Subcutaneous abdominal adipose tissue (tissue), 5 donors: ENCODE data around the gene OPCML.

Experiments
- H3K27ac ChIP-seq: one replicate; pipeline ENCODE4 v1.7.0; 2013; ENCODE audit warnings: low read depth, mild to moderate bottlenecking, inconsistent platforms, low read length, moderate library complexity
- H3K27me3 ChIP-seq, 5 donors: one replicate each; pipeline ENCODE4 v1.7.0; 2013; ENCODE audit warnings: low read length in 5 of 5, inconsistent platforms in 1 of 5; ENCODE audit not compliant: control insufficient read depth in 5 of 5, insufficient read depth in 4 of 5
- H3K36me3 ChIP-seq, 5 donors: one replicate each; pipeline ENCODE4 v1.7.0; 2013; ENCODE audit warnings: low read length in 5 of 5; ENCODE audit not compliant: control insufficient read depth in 5 of 5, insufficient read depth in 5 of 5
- H3K4me1 ChIP-seq, 5 donors: one replicate each; pipeline ENCODE4 v1.7.0; 2013; ENCODE audit warnings: low read length in 5 of 5, mild to moderate bottlenecking in 3 of 5, moderate library complexity in 1 of 5; ENCODE audit not compliant: control insufficient read depth in 5 of 5, insufficient read depth in 5 of 5
- H3K4me3 ChIP-seq, 5 donors: one replicate each; pipeline ENCODE4 v1.7.0; 2013; ENCODE audit warnings: low read length in 5 of 5, low read depth in 1 of 5
- H3K9ac ChIP-seq, 5 donors: one replicate each; pipeline ENCODE4 v1.7.0; 2013; ENCODE audit warnings: low read length in 5 of 5, mild to moderate bottlenecking in 4 of 5, moderate library complexity in 3 of 5
- H3K9me3 ChIP-seq, 5 donors: one replicate each; pipeline ENCODE4 v1.7.0; 2013; ENCODE audit warnings: low read length in 5 of 5; ENCODE audit not compliant: control insufficient read depth in 5 of 5
- donor health status: healthy.
- donor health status: healthy.
- donor health status: healthy.
- donor health status: healthy.
- donor health status: healthy.

The OPCML gene

DNA sequence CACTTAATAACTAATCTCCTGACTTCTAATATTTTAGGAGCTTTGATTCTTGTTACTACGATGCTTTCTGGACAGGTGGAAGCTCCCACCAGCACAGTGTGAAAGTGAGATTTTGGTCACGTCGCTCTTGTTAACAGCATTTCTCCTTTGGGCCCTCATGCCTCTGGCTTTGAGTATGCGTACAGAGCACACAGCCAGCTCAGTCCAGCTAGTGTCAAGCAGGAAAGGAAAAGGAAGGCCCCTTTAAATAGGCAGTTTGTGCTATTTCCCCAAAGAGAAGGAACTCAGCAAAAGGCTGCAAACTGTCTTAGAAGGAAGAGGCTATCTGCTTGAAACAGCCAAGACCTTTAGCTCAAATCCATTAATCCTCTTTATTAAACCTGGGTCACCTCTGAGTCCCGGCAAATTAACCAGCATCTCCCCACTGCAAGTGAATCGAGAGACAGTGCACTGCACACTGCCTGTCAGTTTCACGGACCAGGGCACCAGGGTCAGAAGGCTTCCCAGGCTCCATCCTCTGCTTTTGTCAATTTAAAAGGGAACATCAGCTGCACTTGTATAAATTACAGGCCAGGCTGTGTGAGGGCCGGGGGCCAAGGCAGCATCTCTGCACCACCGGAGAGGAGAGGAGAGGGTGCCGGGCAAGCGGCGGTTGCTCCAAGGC, 34.7 kb downstream of the OPCML start:
- Histone ChIP-seq H3K27ac (no peak overlapping the region), H3K4me3 (no peak overlapping the region), H3K4me1 (no peaks in the 10 kb centered on the region), H3K36me3 (no peaks in the 10 kb centered on the region), H3K27me3 (peaks cover 0 to 12% (median 4%) of the 10 kb centered on the region in 5 donors), H3K9ac (no peak overlapping the region), H3K9me3 (peaks cover 0 to 5% (median 0%) of the 10 kb centered on the region in 5 donors)

- H3K27me3 ChIP-seq: peaks cover 0 to 2% (median 0%) of the 10 kb centered on the region in 5 donors
- no peaks in the 10 kb centered on the region for H3K36me3 ChIP-seq
- no peak overlapping the region for H3K4me3 ChIP-seq
- no peaks in the 10 kb centered on the region for H3K4me1 ChIP-seq
- H3K9me3 ChIP-seq: peaks cover 0 to 5% (median 2%) of the 10 kb centered on the region in 5 donors
- no peak overlapping the region for H3K27ac ChIP-seq
- H3K9ac ChIP-seq: no peak overlapping the region
Measured at GRCh38 chr11:133492895-133493294, 39.4 kb downstream of the OPCML start.

DNA sequence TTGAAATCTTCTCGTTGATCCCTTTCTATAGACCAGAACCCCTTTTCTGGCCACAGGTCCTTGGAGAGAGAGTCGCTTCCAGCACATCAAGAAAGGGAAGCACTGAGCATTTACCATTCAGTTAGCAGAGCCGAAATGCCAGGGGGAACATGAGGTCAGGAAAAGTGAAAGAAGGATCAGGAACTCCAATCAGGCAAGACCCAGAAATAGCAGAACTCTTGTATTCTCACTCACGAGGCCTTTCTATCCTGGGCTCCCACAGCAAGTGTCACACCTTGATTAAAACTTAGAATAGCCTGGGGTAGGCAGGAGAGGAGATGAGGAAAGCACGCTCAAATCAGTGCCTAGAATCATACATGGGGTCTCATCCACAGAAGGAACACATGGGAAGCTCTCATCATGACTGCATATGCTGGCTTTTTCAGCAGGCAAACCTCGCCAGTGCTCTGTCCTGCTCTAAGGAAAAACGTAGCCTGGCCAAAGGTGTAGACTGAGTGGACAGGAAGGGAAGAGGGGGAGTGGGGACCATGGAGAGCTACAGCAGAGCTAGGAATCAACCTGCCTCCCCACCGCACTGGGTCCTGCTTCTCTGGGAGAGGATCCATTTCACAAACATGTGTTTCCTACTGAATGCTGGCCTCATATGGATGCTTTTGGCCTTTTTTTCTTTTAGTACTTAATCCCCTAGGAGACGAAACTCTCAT, 40.5 kb downstream of the OPCML start:
- Histone ChIP-seq H3K27ac (no peak overlapping the region), H3K27me3 (peaks cover 0 to 2% (median 0%) of the 10 kb centered on the region in 5 donors), H3K9ac (no peak overlapping the region), H3K4me3 (no peak overlapping the region), H3K36me3 (no peaks in the 10 kb centered on the region), H3K9me3 (peaks cover 0 to 5% (median 2%) of the 10 kb centered on the region in 5 donors), H3K4me1 (no peaks in the 10 kb centered on the region)

- H3K9ac ChIP-seq: no peak overlapping the region
- no peaks in the 10 kb centered on the region for H3K9me3 ChIP-seq
- no peak overlapping the region for H3K4me3 ChIP-seq
- H3K4me1 ChIP-seq: no peaks in the 10 kb centered on the region
- peaks cover 0 to 4% (median 0%) of the 10 kb centered on the region in 5 donors for H3K27me3 ChIP-seq
- H3K27ac ChIP-seq: no peak overlapping the region
- H3K36me3 ChIP-seq: no peaks in the 10 kb centered on the region
Measured at GRCh38 chr11:133480722-133481121, 51.6 kb downstream of the OPCML start.

DNA sequence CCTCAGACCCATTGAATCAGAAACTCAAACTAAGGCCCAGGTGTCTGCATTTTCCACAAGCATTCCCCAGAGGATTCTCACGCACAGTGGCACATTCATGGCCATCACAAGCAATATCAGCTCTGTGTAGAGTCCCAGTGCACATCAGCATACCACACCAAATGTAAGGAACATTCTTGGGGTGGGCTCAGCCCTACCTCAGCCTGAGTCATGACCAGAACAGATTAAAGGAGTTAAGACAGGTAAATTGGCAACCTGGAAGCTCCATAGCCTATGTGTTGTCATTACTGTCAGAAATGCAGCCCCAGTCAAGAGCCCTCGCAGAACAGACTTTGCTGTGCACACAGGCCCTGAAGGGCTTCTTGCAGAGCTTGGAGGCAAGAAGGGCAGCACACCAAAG, 53.1 kb downstream of the OPCML start:
- Histone ChIP-seq H3K4me1 (no peaks in the 10 kb centered on the region), H3K9me3 (no peaks in the 10 kb centered on the region), H3K4me3 (no peak overlapping the region), H3K9ac (no peak overlapping the region), H3K27ac (no peak overlapping the region), H3K36me3 (no peaks in the 10 kb centered on the region), H3K27me3 (peaks cover 0 to 4% (median 0%) of the 10 kb centered on the region in 5 donors)

DNA sequence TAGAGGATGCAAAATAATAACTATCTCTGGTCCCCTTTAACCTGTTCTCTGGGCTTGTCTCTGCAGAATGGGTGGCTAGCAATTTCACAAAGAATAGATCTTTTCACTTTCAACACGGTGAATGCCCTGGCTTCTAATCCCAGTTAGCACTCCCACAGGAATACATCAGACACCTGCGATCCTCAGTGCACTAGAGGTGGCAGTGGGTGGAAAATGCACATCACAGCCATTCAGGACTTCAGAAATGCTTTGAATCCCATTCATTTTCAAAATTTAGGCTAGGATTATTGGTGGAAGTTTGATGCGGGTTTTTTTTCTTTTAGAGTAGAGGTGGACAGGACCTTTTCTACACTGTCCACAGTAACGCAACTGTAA, 55.1 kb downstream of the OPCML start:
- Histone ChIP-seq H3K4me1 (no peaks in the 10 kb centered on the region), H3K36me3 (no peaks in the 10 kb centered on the region), H3K27me3 (peaks cover 0 to 4% (median 0%) of the 10 kb centered on the region in 5 donors), H3K9me3 (peaks cover 0 to 2% (median 0%) of the 10 kb centered on the region in 5 donors), H3K9ac (no peak overlapping the region), H3K27ac (no peak overlapping the region), H3K4me3 (no peak overlapping the region)

DNA sequence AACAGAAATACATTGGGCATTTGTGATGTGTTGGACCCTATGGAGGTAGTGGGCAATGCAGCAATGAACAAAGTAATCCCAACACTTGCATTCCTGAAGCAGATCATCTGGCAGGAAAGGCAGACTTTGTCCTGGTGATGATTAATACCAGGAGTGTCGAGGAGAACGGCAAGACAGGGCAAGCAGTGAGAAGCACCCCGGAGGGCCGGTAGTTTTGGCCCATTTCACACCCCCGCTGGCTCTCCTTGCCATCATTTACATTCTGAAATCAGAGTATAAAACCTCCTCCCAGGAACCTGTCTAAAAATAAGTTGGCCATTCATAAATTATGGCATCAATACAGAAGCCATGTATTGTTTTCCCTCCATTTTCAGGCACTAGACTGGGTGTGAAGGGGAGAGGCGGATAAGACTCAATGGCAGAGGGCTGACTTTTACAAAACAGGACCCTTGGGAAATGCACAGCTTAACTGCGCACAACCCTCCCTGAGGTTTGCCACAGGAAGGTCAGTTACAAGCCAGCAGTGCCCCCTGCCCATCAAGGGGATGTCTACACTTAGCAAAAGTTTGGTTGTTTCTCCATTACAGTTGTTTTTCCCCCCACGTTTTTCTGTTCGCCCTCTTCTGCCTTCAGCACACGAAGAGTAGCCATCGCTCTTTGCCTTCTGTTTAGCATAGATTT, 55.6 kb downstream of the OPCML start:
- H3K9me3 ChIP-seq: peaks cover 0 to 2% (median 0%) of the 10 kb centered on the region in 5 donors
- H3K4me3 ChIP-seq: no peak overlapping the region
- H3K27me3 ChIP-seq: peaks cover 0 to 4% (median 0%) of the 10 kb centered on the region in 5 donors

DNA sequence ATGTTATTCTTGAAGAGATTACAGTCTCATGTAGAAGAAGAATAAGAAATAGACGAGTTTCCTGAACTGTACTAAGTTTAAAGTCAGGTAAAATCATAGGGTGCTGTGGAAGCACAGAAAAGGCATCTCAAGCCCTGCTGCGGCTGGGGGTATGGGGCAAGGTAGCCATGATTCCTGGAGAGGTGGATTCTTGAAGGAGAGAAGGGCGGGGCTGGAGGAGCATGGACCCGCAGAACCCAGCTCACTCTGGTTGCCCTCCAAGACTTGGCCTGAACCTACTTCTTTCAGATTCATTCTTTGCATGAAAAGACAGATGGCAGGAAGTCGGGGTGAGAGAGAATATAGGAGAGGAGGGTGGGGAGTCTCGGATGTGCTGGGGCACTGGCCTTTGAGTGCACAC, 57.8 kb downstream of the OPCML start:
- Histone ChIP-seq H3K36me3 (no peaks in the 10 kb centered on the region), H3K4me1 (no peaks in the 10 kb centered on the region), H3K27ac (no peak overlapping the region), H3K27me3 (peaks cover 0 to 2% (median 0%) of the 10 kb centered on the region in 5 donors), H3K9me3 (peaks cover 0 to 2% (median 0%) of the 10 kb centered on the region in 5 donors), H3K9ac (no peak overlapping the region), H3K4me3 (no peak overlapping the region)

More for the DNA sequence above, 55.6 kb downstream of the OPCML start:
- Histone ChIP-seq H3K4me1 (no peaks in the 10 kb centered on the region), H3K9ac (no peak overlapping the region), H3K36me3 (no peaks in the 10 kb centered on the region), H3K27ac (no peak overlapping the region)

DNA sequence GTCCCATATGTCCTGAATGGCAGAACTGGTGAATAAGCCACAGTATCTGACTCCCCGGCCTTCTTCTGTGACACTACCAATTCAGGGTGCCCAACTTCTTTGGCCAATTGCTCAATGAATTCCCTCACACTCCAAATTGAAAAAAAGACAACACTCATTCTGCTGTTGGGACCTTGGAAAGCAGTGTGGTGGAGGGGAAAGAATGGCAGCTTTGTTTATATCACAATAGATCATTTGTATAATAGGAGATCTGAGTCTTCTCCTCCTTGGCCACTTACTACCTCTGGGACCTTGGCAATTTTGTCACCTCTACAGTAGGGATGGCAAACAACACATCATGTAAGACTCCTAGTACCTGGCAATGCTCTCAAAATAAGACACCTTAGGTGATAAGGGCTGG, 64.6 kb downstream of the OPCML start:
- Histone ChIP-seq H3K4me3 (no peak overlapping the region), H3K27ac (no peak overlapping the region), H3K36me3 (no peaks in the 10 kb centered on the region), H3K4me1 (no peaks in the 10 kb centered on the region), H3K9me3 (peaks cover 0 to under 1% (median 0%) of the 10 kb centered on the region in 5 donors), H3K9ac (no peak overlapping the region), H3K27me3 (no peaks in the 10 kb centered on the region)

DNA sequence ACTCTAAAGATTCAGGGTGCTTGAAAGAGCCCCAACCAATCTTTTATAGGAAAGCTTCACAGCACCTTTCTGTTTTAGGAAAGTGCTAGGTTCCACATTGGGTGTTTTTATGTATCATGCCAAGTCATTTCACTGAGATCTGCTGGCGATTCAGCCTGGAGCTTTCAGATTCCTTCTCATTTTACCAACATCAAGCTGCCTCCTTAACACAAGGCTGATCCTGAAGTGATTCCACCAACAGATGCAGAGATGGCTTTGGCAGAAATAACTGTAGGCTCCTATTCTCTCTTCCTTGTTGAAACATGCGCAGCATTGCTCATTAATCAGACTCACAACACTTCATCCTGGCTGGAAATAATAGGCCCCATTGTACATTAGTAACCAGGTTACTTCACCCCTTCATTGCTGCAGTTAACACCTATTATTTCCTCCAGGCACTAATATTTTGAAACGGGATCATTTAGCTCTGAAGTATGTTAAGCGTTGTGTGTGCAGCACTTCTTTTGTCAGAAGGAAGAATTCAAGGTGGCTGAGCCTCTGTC, 89.0 kb downstream of the OPCML start:
- no peaks in the 10 kb centered on the region for H3K4me1 ChIP-seq
- peaks cover 0 to 6% (median 4%) of the 10 kb centered on the region in 5 donors for H3K9me3 ChIP-seq
- no peaks in the 10 kb centered on the region for H3K27me3 ChIP-seq
- H3K36me3 ChIP-seq: no peaks in the 10 kb centered on the region
- H3K27ac ChIP-seq: no peak overlapping the region
- H3K4me3 ChIP-seq: no peak overlapping the region
- no peak overlapping the region for H3K9ac ChIP-seq
